Activated CD4-positive, alpha-beta T cell treated with anti-CD3 and anti-CD28 coated beads, Interleukin-2, Interleukin-4, amounts not matched to agents 100 ng/mL and 50 ng/mL, durations not matched to agents 16 hours and 8 hours (primary cell): ENCODE measurements around the gene GPAT3.
"Not testable (repeated sequence)": the region's sequence is repeated elsewhere in the genome, so short reads cannot be mapped to it uniquely, and the experiment has no call there.

Source experiments
- DNase-seq: peaks from one replicate; pipeline ENCODE4 v3.0.0-alpha.2; 2020; ENCODE audit warnings: low spot score

The GPAT3 gene

DNA sequence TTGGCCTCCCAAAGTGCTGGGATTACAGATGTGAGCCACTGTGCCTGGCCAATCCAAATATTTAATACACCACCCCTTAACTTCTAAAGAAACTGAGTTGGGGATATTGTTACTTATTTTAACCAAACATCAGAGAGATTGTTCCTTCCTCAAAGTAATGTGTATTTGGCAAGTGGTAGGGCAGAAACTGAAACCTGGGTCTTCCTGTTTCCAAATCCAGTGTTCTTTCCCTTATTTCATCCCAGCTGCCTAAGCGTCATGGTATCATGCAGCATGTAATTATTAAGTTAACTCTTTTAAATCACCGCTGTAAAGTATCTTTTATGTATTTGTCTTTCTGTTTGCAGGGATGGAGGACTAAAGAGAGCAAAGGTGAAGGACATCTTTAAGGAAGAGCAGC lies 68.4 kb downstream of the GPAT3 start:
- no peak for DNase-seq

DNA sequence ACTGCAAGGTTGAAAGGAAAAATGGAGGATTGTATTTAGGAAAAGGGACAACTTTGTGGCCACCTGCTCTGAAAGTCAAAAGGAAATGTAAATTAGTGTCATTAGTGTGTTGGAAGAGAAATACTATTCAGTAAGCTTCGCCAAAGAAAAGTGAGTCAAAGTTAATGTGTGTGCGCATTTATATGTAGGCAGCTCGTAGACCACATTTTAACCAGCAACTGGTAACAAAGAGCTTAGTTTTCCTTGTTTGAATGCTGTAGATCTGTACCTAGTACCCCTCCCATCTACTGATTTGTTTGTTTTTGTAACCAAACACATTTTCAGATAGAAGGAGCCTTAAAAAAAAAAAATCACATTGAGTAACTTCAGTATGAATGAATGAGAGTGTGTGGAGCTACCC lies 69.3 kb downstream of the GPAT3 start:
- no peak for DNase-seq

DNA sequence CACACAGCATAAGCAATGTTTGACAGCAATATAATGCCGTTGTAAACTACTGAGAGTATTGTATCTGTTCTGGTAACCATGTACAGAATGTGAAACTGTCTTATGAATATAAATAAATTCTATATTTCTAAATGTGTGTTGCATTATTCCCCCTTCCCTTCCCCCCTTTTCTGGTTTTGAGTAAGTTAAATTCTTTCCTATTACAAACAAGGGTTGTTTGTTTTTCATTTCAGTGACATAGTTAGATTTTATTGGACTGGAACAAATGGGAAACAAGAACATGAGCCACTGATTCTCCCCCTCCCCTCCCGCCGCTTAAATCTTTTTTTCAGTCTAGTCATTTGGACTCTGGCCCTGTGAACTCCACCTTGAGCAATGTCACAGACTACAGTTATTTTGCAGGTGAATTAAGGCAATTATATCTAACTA lies 69.8 kb downstream of the GPAT3 start:
- DNase-seq = no peak

DNA sequence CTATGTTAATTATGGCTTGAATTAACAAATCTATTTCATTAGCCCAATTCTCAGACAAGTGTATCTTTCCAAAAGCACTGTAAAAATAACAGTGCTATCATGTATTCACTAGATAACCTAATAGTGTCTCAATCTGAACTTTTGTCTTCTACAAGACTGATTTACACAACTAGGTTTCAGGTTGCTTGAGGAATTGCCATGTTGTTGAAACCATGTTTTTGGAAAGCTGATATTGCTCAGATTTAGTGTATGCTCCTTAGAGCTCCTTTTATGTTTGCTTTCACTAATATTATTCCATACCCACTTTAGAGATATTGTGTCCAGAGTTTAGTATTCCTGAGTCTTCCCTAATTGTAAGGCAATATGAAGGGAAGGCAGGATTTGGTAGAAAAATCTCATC lies 70.6 kb downstream of the GPAT3 start:
- no peak for DNase-seq

DNA sequence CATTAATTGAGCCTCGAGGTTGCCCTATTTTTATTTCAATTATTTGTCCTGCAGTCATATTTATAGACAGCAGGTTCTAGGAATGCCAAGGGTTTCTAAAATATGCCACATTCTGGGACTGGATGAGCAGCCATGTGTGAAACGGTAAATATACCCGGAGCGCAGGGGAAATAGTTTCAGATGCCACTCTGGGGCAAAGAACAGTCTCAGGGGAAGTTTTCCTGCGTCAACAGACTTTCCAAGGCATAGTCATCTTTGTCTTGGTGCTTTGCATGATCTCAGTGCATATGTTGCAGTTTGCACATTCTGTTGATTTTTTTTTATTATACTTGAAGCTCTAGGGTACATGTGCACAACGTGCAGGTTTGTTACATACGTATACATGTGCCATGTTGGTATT lies 71.0 kb downstream of the GPAT3 start:
- DNase-seq = no peak

DNA sequence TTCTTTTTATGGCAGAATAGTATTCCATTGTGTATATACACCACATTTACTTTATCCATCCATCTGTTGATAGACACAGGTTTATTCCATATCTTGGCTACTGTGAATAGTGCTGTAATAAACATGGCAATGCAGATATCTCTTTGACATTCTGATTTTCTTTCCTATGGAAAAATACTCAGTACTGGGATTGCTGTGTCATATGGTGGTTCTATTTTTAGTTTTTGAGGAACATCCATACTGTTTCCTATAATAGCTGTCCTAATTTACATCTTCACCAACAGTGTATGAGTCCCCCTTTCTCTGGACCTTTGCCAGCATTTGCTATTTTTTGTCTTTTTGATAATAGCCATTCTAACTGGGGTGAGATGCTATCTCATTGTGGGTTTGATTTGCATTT lies 73.5 kb downstream of the GPAT3 start:
- DNase-seq = no peak

DNA sequence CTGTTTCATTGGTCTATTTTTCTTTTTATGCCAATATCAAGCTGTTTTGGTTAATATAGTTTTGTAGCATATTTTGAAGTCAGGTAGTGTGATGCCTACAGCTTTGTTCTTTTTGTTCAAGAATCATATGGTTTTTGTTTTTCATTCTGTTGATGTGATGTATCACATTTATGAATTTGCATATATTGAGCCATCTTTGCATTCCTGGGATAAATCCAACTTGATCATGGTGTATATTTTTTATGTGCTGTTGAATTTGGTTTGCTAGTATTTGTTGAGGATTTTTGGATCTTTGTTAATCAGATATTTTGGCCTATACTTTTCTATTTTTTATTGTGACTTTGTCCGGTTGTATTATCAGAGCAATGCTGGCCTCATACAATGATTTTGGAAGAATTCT lies 74.8 kb downstream of the GPAT3 start:
- no peak for DNase-seq

DNA sequence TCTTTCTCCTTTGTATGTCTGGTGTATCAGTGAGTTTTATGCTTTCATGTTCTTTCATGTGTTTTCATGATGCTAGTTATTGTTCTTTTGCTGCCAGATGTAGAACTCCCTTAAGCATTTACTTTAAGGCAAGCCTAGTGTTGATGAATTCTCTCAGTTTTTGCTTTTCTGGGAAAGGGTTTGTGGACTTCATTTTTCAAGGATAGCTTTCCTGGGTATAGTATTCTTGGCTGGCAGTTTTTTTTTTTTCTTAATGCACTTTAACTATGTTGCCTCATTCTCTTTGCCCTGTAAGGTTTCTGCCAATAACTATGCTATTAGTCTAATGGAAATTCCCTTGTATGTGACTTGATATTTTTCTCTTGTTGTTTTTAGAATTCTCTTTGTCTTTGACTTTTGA lies 77.1 kb downstream of the GPAT3 start:
- no peak for DNase-seq

DNA sequence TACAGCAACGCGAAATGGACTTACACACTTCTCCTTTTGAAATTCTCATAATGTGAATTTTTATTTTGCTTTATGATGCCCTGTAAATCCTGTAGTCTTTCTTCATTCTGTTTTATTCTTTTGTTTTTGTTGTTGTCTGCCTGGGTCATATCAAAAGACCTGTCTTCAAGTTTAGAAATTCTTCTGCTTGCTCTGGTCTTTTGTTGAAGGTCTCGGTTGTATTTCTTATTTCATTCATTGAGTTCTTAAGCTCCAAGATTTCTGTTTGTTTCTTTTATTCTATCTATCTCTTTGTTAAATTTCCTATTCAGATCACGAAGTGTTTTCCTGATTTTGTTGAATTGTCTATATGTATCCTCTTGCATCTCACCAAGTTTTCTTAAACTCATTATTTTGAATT lies 78.1 kb downstream of the GPAT3 start:
- no peak for DNase-seq

DNA sequence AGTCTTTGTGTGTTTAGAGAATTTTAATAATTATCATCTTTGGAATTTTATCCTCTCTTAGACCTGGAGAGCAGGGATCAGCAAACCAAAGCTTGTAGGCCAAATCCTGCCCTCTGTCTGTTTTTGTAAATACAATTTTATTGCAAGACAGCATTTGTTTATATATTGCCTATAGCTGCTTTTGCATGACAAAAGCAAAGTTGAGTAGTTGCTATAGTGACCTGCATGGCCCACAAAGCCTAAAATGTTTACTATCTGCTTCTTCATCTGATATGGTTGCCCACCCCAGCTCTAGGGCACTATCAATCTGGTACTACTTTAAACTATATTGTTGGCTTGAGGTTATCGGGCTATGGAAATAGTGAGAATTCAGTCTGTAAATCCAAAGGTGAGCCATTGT lies 80.3 kb downstream of the GPAT3 start:
- DNase-seq = no peak

DNA sequence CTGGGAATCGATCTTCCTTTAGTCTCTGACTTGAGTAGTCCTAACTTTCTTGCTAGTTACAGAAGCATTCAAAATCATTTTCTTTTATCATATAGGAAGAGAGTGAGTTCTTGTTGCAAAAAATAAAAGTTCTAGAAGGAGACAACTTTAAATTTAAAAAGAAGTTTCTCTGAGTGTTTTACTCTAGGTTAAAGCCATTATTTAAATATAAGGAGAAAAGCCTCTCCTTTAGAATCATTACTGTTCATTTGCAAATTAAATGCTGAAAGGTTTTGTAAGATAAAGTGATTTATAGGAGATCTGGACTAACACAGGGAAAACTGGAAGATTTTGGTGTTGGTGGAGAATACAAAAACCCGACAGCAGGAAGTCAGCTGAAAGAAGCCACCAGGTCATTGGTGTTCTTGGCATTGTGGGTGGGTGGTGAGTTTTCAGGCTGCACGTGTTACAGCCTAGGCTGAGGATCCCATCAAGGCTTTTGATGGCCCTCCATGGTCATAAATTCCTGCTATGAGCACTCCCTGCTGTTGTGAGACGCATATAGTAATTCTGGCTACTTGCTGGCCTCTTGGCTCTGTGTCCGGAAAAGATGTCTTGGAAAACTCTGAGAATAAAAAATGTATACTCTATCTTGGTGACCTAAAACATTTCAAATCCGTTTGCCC lies 81.6 kb downstream of the GPAT3 start:
- DNase-seq = no peak

DNA sequence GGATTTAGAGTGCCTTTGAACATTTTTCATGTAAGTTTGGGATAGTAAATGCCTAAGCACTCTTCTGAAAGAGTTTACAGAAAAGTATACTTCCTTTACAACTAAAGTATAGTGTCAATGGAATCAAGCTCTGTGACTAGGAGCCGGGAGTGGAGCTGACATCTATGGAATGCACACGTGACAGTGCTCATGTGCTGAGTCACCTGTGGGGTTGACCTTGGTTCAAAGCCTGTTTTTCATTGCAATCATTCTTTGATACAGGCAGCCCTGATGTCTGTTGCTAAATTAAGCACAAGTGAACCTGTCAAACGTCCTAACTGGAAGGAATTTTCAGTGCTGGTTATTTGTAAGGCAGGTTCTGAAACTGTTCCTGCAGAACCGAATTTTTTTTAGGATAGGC lies 82.5 kb downstream of the GPAT3 start:
- DNase-seq = no peak

DNA sequence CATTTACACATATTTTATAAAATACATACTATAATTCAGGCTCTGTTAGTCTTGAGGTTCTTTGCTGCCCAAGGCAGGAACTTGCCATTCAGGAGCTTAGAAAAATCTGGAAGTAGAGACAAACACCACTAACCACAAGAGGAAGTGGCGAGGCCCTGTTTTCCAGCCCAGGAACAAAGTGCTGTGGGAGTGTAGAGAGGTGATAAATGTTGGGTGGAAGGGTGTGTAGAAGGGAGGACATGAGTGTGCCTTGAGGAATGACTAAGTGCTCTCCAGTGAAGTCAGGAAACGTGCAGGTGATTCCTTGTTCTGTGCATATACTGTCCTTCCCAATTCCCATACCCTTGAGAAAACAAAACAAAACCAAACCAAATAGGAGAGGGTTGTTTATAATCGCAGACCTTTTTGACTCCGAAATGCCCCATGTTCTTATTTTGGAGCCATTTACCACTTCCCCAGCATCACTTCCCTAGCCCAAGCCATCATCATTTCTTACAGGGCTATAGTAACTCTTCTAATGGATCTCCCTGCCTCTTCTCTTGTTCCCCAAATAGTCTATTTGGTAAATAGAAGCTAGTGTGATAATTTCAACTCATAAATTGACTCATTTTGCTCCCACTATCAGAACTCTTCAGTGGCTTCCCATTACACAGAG lies 83.2 kb downstream of the GPAT3 start:
- DNase-seq = no peak

DNA sequence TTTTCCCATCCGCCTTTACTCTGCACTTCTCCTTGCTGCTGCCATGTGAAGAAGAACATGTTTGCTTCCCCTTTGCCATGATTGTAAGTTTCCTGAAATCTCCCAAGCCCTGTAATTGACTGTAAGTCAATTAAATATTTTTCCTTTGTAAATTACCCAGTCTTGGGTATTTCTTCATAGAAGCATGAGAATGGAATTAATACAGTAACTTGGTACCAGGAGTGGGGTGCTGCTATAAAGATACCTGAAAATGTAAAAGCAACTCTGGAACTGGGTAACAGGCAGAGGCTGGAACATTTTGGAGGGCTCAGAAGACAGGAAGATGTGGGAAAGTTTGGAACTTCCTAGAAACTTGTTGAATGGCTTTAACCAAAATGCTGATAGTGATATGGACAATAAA lies 86.2 kb downstream of the GPAT3 start:
- DNase-seq = not testable (repeated sequence)

DNA sequence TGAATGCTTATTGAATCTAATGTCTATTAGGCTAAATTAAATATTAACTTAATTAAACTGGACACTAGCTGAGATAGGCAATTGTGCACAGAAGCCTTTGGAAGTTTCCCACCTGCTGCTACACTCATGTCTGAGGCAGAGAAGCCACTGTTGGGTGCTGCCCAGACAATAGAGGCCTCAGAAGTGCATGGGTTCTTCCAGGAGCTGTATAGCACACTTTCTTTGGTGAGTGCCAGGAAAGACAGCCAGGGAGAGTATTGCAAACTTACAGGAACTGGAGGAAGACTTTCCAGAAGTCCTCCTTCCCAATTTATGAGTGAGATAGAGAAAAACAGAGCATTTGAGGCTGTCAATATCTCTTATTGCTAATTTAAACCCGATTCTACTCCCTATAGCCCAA lies 89.9 kb downstream of the GPAT3 start:
- no peak for DNase-seq

DNA sequence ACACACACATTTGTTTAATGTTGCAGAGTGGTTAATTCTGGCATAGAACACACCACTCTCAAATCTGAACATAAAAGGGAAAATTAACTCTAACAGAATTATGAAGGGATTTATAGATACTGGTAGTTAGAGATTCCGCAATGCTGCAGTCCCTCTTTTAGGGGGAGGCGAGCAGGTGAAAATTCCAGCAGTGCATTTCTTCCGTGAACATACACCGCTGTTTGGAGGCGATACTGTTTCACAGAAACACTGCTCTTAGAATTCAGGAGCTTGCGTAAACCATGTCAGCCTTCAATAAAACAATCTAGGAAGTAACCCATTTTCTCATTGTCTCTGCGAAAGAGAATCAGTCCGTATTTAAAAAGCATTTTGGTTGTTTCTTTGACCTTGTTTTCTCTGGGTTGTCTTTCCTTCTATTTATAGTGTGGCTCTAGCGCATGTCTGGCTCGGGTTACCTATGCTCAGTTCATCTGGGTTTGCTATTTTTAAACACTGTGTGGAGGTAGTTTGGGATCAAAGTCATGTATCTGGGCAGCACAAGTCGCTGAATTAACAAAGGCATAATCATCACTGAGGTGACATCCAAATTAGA lies 90.4 kb downstream of the GPAT3 start:
- no peak for DNase-seq

DNA sequence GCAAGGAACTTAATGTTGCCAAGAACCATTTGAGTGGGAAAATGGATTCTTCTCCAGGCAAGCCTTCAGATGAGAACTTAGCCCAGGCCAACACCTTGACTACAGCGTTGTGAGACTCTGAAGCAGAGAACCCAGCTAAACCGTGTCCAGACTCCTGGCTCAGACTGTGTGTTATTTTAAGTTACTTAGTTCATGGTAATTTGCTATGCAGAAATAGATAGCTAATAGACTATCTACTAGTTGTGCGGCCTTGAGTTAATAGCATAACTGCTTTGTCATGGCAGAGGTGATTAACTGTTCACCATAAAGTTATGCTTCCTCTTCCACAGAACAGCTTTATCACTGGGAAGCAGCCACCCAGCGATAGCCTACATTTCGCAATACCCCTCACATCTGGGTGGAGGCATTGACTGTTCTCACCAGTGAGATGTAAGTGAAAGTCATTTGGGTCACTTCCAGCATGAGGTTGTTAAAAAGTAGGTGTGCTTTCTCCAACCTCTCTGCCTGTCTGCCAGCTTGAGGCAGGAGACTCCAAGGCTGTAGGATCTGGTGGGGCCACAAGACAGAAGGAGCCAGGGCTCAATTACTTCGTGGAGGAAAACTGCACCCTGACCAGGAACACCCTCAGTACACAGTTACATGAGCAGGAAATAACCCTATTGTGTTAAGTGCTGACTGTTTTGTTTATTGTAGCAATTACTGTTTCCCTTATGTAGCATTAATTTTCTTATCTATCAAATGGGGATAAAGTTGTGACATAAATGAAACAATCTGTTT lies 94.2 kb downstream of the GPAT3 start:
- no peak for DNase-seq

DNA sequence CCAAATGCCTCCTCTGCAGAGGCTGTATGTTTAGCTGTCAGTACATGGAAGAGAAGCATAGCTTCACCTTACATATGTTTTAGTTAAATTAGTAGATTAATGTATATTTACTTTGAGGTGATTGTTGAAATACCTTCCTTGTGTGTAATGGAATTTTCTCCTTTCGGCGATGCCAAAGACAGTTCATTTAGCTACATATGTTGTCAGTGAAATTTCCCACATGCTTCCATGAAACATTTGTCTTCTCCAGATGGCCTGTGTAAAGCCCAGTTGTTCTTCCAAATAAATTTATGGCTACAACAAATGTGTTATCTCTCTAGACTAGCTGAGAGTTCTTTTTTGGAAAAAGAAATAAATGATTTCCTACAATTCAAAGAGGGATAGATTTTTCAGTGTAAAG lies 95.2 kb downstream of the GPAT3 start:
- DNase-seq = no peak

DNA sequence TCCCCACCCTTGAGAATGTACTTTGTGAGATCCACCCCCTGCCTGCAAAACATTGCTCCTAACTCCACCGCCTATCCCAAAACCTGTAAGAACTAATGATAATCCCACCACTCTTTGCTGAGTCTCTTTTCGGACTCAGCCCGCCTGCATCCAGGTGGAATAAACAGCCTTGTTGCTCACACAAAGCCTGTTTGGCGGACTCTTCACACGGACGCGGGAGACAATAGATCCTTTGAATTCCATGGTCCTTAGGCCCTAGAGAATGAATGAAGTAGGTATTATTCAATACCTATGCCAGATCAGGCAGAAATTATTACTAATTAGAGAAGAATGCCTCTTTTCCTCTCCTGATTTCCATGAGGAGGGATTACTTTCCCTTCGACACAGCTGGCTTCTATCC lies 101.0 kb downstream of the GPAT3 start:
- DNase-seq = no peak

DNA sequence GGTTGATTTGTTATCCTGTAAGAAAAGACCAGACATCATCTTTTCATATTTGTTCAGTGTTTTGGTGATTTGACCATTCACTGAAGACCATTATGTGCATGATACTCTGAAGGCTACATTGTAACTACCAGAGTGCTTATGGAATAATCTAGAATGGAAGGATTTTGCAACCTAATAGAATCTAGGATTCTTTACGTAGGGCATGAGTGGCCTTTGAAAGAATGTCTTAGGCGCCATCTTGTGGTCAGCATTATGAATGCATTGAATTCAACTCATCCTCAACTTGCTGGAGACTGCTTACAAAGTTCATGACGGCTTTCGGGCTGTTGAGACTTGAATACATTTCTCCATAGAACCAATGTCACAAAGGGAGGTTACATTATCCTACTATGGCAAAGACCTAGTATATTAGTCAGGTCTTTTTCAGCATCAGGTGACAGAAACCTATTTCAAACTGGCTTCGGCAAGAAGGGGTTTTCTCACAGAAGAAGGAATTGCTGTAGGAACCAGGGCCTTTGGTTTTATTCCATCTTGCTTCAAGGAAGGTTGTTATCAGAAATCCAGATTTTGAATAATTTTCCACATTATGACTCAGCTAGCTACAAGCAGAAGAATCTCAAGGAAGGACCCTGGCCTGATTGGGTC lies 104.1 kb downstream of the GPAT3 start:
- peak; percentile 73 for DNase-seq

DNA sequence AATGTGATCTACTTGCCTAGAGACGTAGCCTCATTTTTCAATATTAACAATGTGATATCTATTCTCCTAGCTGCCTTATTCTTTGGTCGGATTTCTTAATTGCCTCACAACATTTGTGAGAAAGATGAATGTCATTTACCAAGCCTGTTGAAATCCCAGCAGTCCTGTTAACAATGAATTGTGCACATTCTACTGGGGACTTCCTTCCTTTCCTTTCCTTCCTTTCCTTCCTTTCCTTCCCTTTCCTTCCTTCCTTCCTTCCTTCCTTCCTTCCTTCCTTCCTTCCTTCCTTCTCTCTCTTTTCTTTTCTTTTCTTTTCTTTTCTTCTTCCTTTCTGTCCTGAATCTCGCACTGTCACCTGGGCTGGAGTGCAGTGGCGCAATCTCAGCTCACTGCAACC lies 107.1 kb downstream of the GPAT3 start:
- no peak for DNase-seq
